Neural cell (in vitro differentiated cells): ENCODE results near the gene PPP1R36. TPM values are rescaled to one million over a fixed set of nuclear protein-coding genes. Genes with fewer than 3 reads are reported as not detected.

Experiments used
- H2AFZ ChIP-seq: fragments of 200-600, 300-800 bp; sonication (generic), shearing (Covaris generic); 2 replicates; pipeline ENCODE4 v1.6.0; 2014; ENCODE audit warnings: low read depth, mild to moderate bottlenecking, antibody characterized with exemption, low read length, moderate library complexity
- H3F3A ChIP-seq: fragments of 200-600 bp; shearing (Covaris generic); 2 replicates; pipeline ENCODE4 v1.6.1; 2016; ENCODE audit warnings: mild to moderate bottlenecking, moderate library complexity, mixed read lengths, antibody characterized with exemption, low read length; ENCODE audit not compliant: insufficient read depth, poor library complexity, severe bottlenecking
- H3K27ac ChIP-seq: fragments of 200-600, 300-800 bp; sonication (generic), shearing (Covaris generic); 2 replicates; pipeline ENCODE4 v1.5.1; 2014; ENCODE audit warnings: mild to moderate bottlenecking, low read length, moderate library complexity
- H3K27me3 ChIP-seq: fragments of 300-800, 200-600 bp; sonication (generic), shearing (Covaris generic); 2 replicates; pipeline ENCODE4 v1.6.0; 2014; ENCODE audit warnings: mild to moderate bottlenecking, low read depth, low read length, moderate library complexity; ENCODE audit not compliant: insufficient read depth
- H3K36me3 ChIP-seq: fragments of 300-800, 200-600 bp; sonication (generic), shearing (Covaris generic); 2 replicates; pipeline ENCODE4 v1.5.1; 2014; ENCODE audit warnings: mild to moderate bottlenecking, antibody characterized with exemption, low read length, moderate library complexity; ENCODE audit not compliant: insufficient read depth
- H3K4me2 ChIP-seq: fragments of 300-800, 200-600 bp; sonication (generic), shearing (Covaris generic); 2 replicates; pipeline ENCODE4 v1.6.0; 2014; ENCODE audit warnings: mild to moderate bottlenecking, low read length
- H3K4me3 ChIP-seq: fragments of 300-800, 200-600 bp; sonication (generic), shearing (Covaris generic); 2 replicates; pipeline ENCODE4 v1.5.1; 2014; ENCODE audit warnings: mild to moderate bottlenecking, low read length, moderate library complexity
- H3K79me2 ChIP-seq: fragments of 200-600 bp; shearing (Covaris generic); replicated peaks from 2 replicates; pipeline ENCODE4 v1.6.0; 2014; ENCODE audit warnings: mild to moderate bottlenecking, low read length, moderate library complexity; ENCODE audit not compliant: insufficient read depth
- H3K9ac ChIP-seq: fragments of 300-800, 200-600 bp; sonication (generic), shearing (Covaris generic); 2 replicates; pipeline ENCODE4 v1.6.1; 2016; ENCODE audit warnings: mild to moderate bottlenecking, low read length, mixed read lengths
- H3K9me2 ChIP-seq: fragments of 200-600 bp; shearing (Covaris generic); 2 replicates; pipeline ENCODE4 v1.6.1; 2016; ENCODE audit warnings: mild to moderate bottlenecking, low read length, mixed read lengths; ENCODE audit not compliant: insufficient read depth
- H3K9me3 ChIP-seq: fragments of 200-600, 300-800 bp; sonication (generic), shearing (Covaris generic); 2 replicates; pipeline ENCODE4 v1.6.1; 2016; ENCODE audit warnings: mild to moderate bottlenecking, mixed run types, low read length, moderate library complexity, mixed read lengths
- H4K20me1 ChIP-seq: fragments of 200-600 bp; shearing (Covaris generic); 2 replicates; pipeline ENCODE4 v1.6.1; 2016; ENCODE audit warnings: mild to moderate bottlenecking, mixed run types; ENCODE audit not compliant: insufficient read depth
- EP300 ChIP-seq: fragments of 450-650 bp; conservative IDR thresholded peaks from 2 replicates; pipeline ENCODE4 v1.6.1; 2014; ENCODE audit warnings: antibody characterized with exemption, mild to moderate bottlenecking, moderate library complexity; ENCODE audit not compliant: poor library complexity, severe bottlenecking
- EZH2 ChIP-seq: fragments of 200-600, 300-800 bp; shearing (Covaris generic), sonication (generic); IDR thresholded peaks from 2 replicates; pipeline ENCODE4 v1.6.1; 2014; ENCODE audit warnings: antibody characterized with exemption, low read length, borderline replicate concordance, mild to moderate bottlenecking; ENCODE audit not compliant: insufficient read depth, poor library complexity, severe bottlenecking
- MXI1 ChIP-seq: fragments of 450-650 bp; conservative IDR thresholded peaks from 2 replicates; pipeline ENCODE4 v1.6.1; 2014; ENCODE audit warnings: antibody characterized with exemption, mild to moderate bottlenecking; ENCODE audit not compliant: poor library complexity, severe bottlenecking
- POLR2AphosphoS5 ChIP-seq: IDR thresholded peaks from 2 replicates; pipeline ENCODE4 v1.6.1; 2012
- RAD21 ChIP-seq: fragments of 450-650 bp; conservative IDR thresholded peaks from 2 replicates; pipeline ENCODE4 v1.6.1; 2014; ENCODE audit warnings: antibody characterized with exemption, mild to moderate bottlenecking, moderate library complexity
- SMC3 ChIP-seq: fragments of 450-650 bp; conservative IDR thresholded peaks from 2 replicates; pipeline ENCODE4 v1.6.1; 2014; ENCODE audit warnings: antibody characterized with exemption, mild to moderate bottlenecking, moderate library complexity; ENCODE audit not compliant: poor library complexity
- TAF1 ChIP-seq: IDR thresholded peaks from 2 replicates; pipeline ENCODE4 v1.6.1; 2012; ENCODE audit warnings: low read depth
- polyA minus RNA-seq: library from RNA; depleted of rRNA, polyadenylated mRNA; stranded (reverse); fragments of >200 nt; gene quantifications from 2 replicates; pipeline ENCODE4 v1.2.3, GENCODE V29; 2014
- polyA plus RNA-seq: library from polyadenylated mRNA; depleted of rRNA; stranded (reverse); fragments of >200 nt; gene quantifications from 2 replicates; pipeline ENCODE4 v1.2.3, GENCODE V29; 2014
- TF ChIP-seq, protein P1 (sequence below): fragments of 450-650 bp; IDR thresholded peaks from 2 replicates; pipeline ENCODE4 v1.5.1; 2014; ENCODE audit warnings: antibody characterized with exemption, mild to moderate bottlenecking, moderate library complexity; ENCODE audit not compliant: poor library complexity, severe bottlenecking
- TF ChIP-seq, protein P2 (sequence below): IDR thresholded peaks from 2 replicates; pipeline ENCODE4 v1.6.1; 2012; ENCODE audit warnings: borderline replicate concordance

PPP1R36 gene, protein sequence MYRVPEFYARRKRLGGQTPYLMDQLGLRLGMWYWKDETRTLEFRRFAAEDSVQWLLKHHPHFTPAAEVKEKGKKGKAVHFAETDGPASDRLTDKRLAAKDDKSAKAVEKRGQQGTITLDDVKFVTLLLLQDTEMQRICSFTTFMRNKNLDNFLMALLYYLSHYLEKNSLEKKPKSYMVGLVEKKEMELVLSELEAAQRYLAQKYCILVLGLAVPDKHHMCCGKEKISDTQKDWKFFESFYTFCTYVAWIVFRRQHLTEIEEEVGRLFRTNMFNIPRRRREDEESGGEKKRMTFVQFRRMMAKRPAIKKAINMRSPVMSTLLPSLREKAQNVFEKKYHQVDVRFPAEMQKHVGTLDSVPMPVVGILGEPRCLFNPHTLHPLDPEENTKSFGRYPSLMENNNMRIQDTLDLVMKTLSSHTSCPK
- polyA plus RNA-seq (not detected in 2 replicates), polyA minus RNA-seq (not detected in 2 replicates)

DNA sequence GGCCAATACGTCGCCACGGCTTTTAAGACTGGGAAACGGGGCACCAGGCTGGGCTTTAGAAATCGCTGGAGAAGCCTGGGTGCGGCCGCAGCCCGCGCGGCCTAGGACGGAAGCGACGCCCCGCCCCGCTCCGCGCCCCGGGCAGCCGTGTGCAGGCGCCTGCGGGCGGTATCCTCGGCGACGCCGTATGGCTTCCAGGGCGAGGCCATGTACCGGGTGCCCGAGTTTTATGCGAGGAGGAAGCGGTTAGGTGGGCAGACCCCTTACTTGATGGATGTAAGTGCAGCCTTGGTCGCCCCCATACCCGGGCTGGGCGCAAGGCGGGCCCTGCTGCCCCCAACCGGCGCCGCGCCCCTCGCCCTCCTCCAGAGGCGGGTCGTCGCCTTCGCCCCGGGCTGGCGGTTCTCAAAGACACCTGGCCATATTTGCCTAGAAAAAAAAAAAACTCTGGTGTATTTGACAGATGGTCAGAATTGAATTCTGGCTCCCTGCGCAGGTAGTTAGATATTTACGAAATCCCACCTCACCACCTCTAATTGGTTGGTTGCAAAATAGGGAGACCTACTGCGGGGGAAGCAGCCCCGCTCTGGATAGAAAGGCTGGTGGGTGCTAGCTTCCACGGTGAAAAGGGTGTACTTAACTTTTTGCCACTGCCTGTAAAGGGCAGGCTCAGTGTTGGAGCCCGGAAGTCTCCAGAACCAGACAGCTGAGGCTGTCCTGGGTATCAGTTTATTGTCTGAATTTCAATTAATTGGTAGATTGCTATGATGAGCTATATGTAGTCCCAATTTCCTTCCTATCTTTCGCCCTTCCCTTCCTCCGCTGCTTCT is at the start of gene PPP1R36:
Gene PPP1R36 (plus strand): TSS at position 171 of the 830 bp plus-strand sequence. CDS start 37 bp downstream, at position 208.
- Histone ChIP-seq H3K9me2 (no peaks in the 10 kb centered on the region), H3K27ac (no peak within 1 kb of the TSS), H3K27me3 (peaks cover 36% of the 10 kb centered on the region), H3K4me3 (peak within 1 kb of the TSS; percentile 59), H3F3A (no peaks in the 10 kb centered on the region), H3K79me2 (no peaks in the 10 kb centered on the region), H3K9ac (no peak within 1 kb of the TSS), H3K9me3 (no peaks in the 10 kb centered on the region), H3K4me2 (no peak within 1 kb of the TSS), H2AFZ (no peak within 1 kb of the TSS), H4K20me1 (no peaks in the 10 kb centered on the region), H3K36me3 (no peaks in the 10 kb centered on the region)
- TF ChIP-seq, protein P1, sequence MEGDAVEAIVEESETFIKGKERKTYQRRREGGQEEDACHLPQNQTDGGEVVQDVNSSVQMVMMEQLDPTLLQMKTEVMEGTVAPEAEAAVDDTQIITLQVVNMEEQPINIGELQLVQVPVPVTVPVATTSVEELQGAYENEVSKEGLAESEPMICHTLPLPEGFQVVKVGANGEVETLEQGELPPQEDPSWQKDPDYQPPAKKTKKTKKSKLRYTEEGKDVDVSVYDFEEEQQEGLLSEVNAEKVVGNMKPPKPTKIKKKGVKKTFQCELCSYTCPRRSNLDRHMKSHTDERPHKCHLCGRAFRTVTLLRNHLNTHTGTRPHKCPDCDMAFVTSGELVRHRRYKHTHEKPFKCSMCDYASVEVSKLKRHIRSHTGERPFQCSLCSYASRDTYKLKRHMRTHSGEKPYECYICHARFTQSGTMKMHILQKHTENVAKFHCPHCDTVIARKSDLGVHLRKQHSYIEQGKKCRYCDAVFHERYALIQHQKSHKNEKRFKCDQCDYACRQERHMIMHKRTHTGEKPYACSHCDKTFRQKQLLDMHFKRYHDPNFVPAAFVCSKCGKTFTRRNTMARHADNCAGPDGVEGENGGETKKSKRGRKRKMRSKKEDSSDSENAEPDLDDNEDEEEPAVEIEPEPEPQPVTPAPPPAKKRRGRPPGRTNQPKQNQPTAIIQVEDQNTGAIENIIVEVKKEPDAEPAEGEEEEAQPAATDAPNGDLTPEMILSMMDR: no peak
- TF ChIP-seq SMC3: no peak
- no peak for TF ChIP-seq POLR2AphosphoS5
- TF ChIP-seq, protein P2, sequence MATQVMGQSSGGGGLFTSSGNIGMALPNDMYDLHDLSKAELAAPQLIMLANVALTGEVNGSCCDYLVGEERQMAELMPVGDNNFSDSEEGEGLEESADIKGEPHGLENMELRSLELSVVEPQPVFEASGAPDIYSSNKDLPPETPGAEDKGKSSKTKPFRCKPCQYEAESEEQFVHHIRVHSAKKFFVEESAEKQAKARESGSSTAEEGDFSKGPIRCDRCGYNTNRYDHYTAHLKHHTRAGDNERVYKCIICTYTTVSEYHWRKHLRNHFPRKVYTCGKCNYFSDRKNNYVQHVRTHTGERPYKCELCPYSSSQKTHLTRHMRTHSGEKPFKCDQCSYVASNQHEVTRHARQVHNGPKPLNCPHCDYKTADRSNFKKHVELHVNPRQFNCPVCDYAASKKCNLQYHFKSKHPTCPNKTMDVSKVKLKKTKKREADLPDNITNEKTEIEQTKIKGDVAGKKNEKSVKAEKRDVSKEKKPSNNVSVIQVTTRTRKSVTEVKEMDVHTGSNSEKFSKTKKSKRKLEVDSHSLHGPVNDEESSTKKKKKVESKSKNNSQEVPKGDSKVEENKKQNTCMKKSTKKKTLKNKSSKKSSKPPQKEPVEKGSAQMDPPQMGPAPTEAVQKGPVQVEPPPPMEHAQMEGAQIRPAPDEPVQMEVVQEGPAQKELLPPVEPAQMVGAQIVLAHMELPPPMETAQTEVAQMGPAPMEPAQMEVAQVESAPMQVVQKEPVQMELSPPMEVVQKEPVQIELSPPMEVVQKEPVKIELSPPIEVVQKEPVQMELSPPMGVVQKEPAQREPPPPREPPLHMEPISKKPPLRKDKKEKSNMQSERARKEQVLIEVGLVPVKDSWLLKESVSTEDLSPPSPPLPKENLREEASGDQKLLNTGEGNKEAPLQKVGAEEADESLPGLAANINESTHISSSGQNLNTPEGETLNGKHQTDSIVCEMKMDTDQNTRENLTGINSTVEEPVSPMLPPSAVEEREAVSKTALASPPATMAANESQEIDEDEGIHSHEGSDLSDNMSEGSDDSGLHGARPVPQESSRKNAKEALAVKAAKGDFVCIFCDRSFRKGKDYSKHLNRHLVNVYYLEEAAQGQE: no peak
- TF ChIP-seq EZH2: no peak
- TF ChIP-seq RAD21: no peak
- no peak for TF ChIP-seq TAF1
- TF ChIP-seq EP300: no peak
- no peak for TF ChIP-seq MXI1

DNA sequence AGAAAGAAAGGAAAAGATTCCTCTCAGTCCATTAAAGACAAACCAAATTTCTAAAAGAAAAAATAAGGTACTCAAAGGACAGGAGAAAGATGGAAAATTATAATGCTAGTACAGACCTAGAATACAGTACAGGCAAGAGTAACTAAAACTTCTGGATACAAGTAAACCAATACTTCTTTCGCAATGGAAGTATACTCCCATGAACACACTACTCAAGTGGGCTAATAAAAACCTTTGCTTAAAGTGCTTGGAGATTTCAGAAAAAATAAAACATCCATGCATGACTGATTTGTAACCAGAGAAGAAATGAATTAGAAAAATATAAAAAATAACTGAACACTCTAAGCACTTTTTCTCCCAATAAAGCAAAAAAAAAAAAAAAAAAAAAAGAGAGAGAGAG is 49.7 kb upstream of the PPP1R36 start:
- TF ChIP-seq, protein P1: no peak
- TF ChIP-seq POLR2AphosphoS5 (no peak), EP300 (no peak), SMC3 (no peak), TAF1 (no peak), RAD21 (no peak), MXI1 (no peak), EZH2 (no peak)
- TF ChIP-seq, protein P2: no peak
- Histone ChIP-seq H3K27me3 (no peaks in the 10 kb centered on the region), H3K79me2 (peaks cover 26% of the 10 kb centered on the region), H3K27ac (no peak overlapping the region), H3K9me2 (no peaks in the 10 kb centered on the region), H3K36me3 (no peaks in the 10 kb centered on the region), H3K9ac (no peak overlapping the region), H3F3A (no peaks in the 10 kb centered on the region), H3K4me3 (no peak overlapping the region), H4K20me1 (no peaks in the 10 kb centered on the region), H2AFZ (no peak overlapping the region), H3K4me2 (no peak overlapping the region), H3K9me3 (no peaks in the 10 kb centered on the region)
